ENCODE measurements around the gene RIN2. TPM values are rescaled to one million over a fixed set of nuclear protein-coding genes. Genes with fewer than 3 reads are reported as not detected.
A peak's percentile ranks its signal among the peaks of the same experiment; 100 is the strongest.

RIN2 gene
- total and polyA plus RNA-seq, 2 of the 4 experiments (the other 2 are of a cell fraction), result 16.1 to 72.2 TPM

- intact Hi-C loops (cut with micrococcal nuclease) (no loop called here), in situ Hi-C loops (cut with MboI; ENCODE audit: low sequenced_read_pairs) (no loop called here), dilution Hi-C loops (cut with HindIII; ENCODE audit: low sequenced_read_pairs, unreplicated experiment) (no loop called here)
- Histone ChIP-seq H3K27ac (ENCODE audit: insufficient read depth, low read length) (no peak overlapping the region), H3K56ac (ENCODE audit: extremely low read depth, insufficient read depth, low read length) (no peak overlapping the region), H3K23ac (ENCODE audit: low read depth, low read length) (no peak overlapping the region), H3K4ac (ENCODE audit: low read depth, low read length) (no peak overlapping the region), H4K5ac (ENCODE audit: low read depth, low read length) (no peak overlapping the region), H2BK15ac (ENCODE audit: low read depth, low read length) (no peak overlapping the region), H3K79me1 (ENCODE audit: low read depth in 1 of 2, low read length in 2 of 2) (peaks cover 0 to 25% of the 10 kb centered on the region in 2 experiments; a peak in 2 of 4 replicates), H3K18ac (ENCODE audit: low read depth, low read length) (no peak overlapping the region), H4K8ac (ENCODE audit: low read depth in 2 of 2, low read length in 2 of 2) (no peak overlapping the region; a peak in 1 of 4 replicates), H3K4me2 (ENCODE audit: low read depth, low read length) (no peak overlapping the region), H2AK5ac (ENCODE audit: low read depth, low read length) (0 out of 2 replicates have a peak overlapping the region, but pooled peaks have one; percentile 43), H3K4me3 (ENCODE audit: insufficient read depth, low read depth, low read length) (no peak overlapping the region), H3K27me3 (ENCODE audit: control insufficient read depth, insufficient read depth, low read length) (no peaks in the 10 kb centered on the region), H2BK20ac (ENCODE audit: low read depth, low read length) (no peak overlapping the region), H2AK9ac (replicated peaks; ENCODE audit: low read depth, low read length, poor library complexity) (no peak overlapping the region), H2AFZ (replicated peaks; ENCODE audit: low read length, poor library complexity) (no peak overlapping the region), H3K9me3 (ENCODE audit: control insufficient read depth, insufficient read depth, low read length) (no peaks in the 10 kb centered on the region), H4K91ac (ENCODE audit: insufficient read depth, low read depth, low read length) (no peak overlapping the region), H2BK5ac (ENCODE audit: low read depth, low read length, poor library complexity, severe bottlenecking) (no peak overlapping the region), H3K9me1 (ENCODE audit: insufficient read depth, low read length) (peaks cover 8% of the 10 kb centered on the region; the same call in 1 of the 2 replicates), H4K20me1 (ENCODE audit: insufficient read depth, low read length) (no peaks in the 10 kb centered on the region), H3K36me3 (ENCODE audit: control insufficient read depth, insufficient read depth, low read length) (peaks cover 27% of the 10 kb centered on the region), H3K9ac (ENCODE audit: low read depth, low read length) (no peak overlapping the region), H2BK120ac (ENCODE audit: low read depth, low read length) (peak overlapping the region; percentile 13; the same call in 1 of the 2 replicates), H3K14ac (replicated peaks; ENCODE audit: low read depth, low read length) (no peak overlapping the region), H3K4me1 (ENCODE audit: control insufficient read depth, insufficient read depth, low read length) (peaks cover 10% of the 10 kb centered on the region; the same call in 1 of the 2 replicates)
- BruUV-seq (replicated peaks), result no TSS peak
- DNase-seq (no peak), ATAC-seq (ENCODE audit: low read depth) (no peak)
- POLR2A ChIA-PET (ENCODE audit: unreplicated experiment), result no interaction called here
- TF ChIP-seq CEBPB (IDR thresholded peaks at IDR 0.05; ENCODE audit: low read depth, low read length) (peak; percentile 52), USF2 (IDR thresholded peaks at IDR 0.05; ENCODE audit: low read depth, low read length) (no peak)
- 100% methylated on average over 3 of the region's 5 CpGs; no CpG with 5 or more reads in 1 of the 2 experiments for WGBS, 2 experiments (ENCODE audit: extremely low coverage in 2 of 2, insufficient read length in 1 of 2)
- CTCF ChIA-PET, result interaction anchor here (0.6 kb wide), 1 partner anchor 87 kb away, joined by 3 read pairs; no protein-coding TSS in a partner anchor
Measured at GRCh38 chr20:19799325-19799724, 41.3 kb downstream of the RIN2 start.

All from IMR-90 (cell line).